Astrocyte (in vitro differentiated cells and primary cell): Measurements from ENCODE around the gene ZNF414. TPM values are rescaled to one million over a fixed set of nuclear protein-coding genes. Genes with fewer than 3 reads are reported as not detected.

Experiments used
- DNase-seq: peaks from one replicate; pipeline ENCODE4 v3.0.0-alpha.2; 2010; ENCODE audit warnings: low read depth
- FAIRE-seq: peaks from 2 replicates; lab custom pipeline; 2011; peaks lifted over from hg19 to GRCh38; lab: Jason Lieb, UNC
- H2AFZ ChIP-seq: 2 replicates; pipeline ENCODE4 v1.6.0; 2012; ENCODE audit warnings: low read depth, low read length, inconsistent platforms
- H3K27ac ChIP-seq: 2 replicates; pipeline ENCODE4 v1.5.1; 2011; ENCODE audit warnings: low read depth, low read length, inconsistent platforms
- H3K27me3 ChIP-seq: 2 replicates; pipeline ENCODE4 v1.6.0; 2011; ENCODE audit warnings: low read length, inconsistent platforms; ENCODE audit not compliant: insufficient read depth
- H3K36me3 ChIP-seq: 2 replicates; pipeline ENCODE4 v1.5.1; 2011; ENCODE audit warnings: low read length, inconsistent platforms; ENCODE audit not compliant: insufficient read depth
- H3K4me1 ChIP-seq: 2 replicates; pipeline ENCODE4 v1.5.1; 2011; ENCODE audit warnings: low read length, inconsistent platforms; ENCODE audit not compliant: insufficient read depth
- H3K4me2 ChIP-seq: 2 replicates; pipeline ENCODE4 v1.6.0; 2012; ENCODE audit warnings: low read length, inconsistent platforms
- H3K4me3 ChIP-seq: 2 replicates; pipeline ENCODE4 v1.5.1; 2011; ENCODE audit warnings: low read depth, mild to moderate bottlenecking, low read length, inconsistent platforms; ENCODE audit not compliant: insufficient read depth
- H3K79me2 ChIP-seq: 2 replicates; pipeline ENCODE4 v1.6.0; 2012; ENCODE audit warnings: mild to moderate bottlenecking, low read length, inconsistent platforms; ENCODE audit not compliant: insufficient read depth
- H3K9ac ChIP-seq: 2 replicates; pipeline ENCODE4 v1.6.0; 2012; ENCODE audit warnings: mild to moderate bottlenecking, low read length, inconsistent platforms
- H3K9me3 ChIP-seq: 2 replicates; pipeline ENCODE4 v1.5.1; 2012; ENCODE audit warnings: low read depth, mild to moderate bottlenecking, low read length, inconsistent platforms; ENCODE audit not compliant: insufficient read depth
- H4K20me1 ChIP-seq: 2 replicates; pipeline ENCODE4 v1.6.0; 2012; ENCODE audit warnings: low read length, inconsistent platforms; ENCODE audit not compliant: insufficient read depth
- H3K27ac Mint-ChIP-seq: one replicate; pipeline ENCODE4 v1.8.0; 2021; ENCODE audit warnings: mild to moderate bottlenecking, mixed read lengths; ENCODE audit not compliant: unreplicated experiment
- H3K27me3 Mint-ChIP-seq: one replicate; pipeline ENCODE4 v1.8.0; 2021; ENCODE audit warnings: low read depth, mixed read lengths; ENCODE audit not compliant: unreplicated experiment
- H3K36me3 Mint-ChIP-seq: one replicate; pipeline ENCODE4 v1.8.0; 2021; ENCODE audit warnings: low read depth, mixed read lengths; ENCODE audit not compliant: unreplicated experiment
- H3K4me1 Mint-ChIP-seq: one replicate; pipeline ENCODE4 v1.8.0; 2021; ENCODE audit warnings: low read depth, mixed read lengths; ENCODE audit not compliant: unreplicated experiment
- H3K4me3 Mint-ChIP-seq: one replicate; pipeline ENCODE4 v1.8.0; 2021; ENCODE audit warnings: mild to moderate bottlenecking, moderate library complexity, mixed read lengths; ENCODE audit not compliant: unreplicated experiment
- H3K9me3 Mint-ChIP-seq: one replicate; pipeline ENCODE4 v1.8.0; 2021; ENCODE audit warnings: mild to moderate bottlenecking, mixed read lengths; ENCODE audit not compliant: unreplicated experiment
- EZH2 ChIP-seq: IDR thresholded peaks from 2 replicates; pipeline ENCODE4 v1.6.1; 2012; ENCODE audit warnings: mild to moderate bottlenecking, low read length, inconsistent platforms; ENCODE audit not compliant: insufficient read depth
- total RNA-seq: library from RNA; stranded (reverse); gene quantifications from 2 replicates; pipeline ENCODE4 v1.2.1, GENCODE V29; 2021
- TF ChIP-seq, protein P1 (sequence below): IDR thresholded peaks from 2 replicates; pipeline ENCODE4 v1.5.1; 2011; ENCODE audit warnings: low read depth, mild to moderate bottlenecking, inconsistent platforms, low read length, moderate library complexity; ENCODE audit not compliant: insufficient read depth

The ZNF414 gene
- total RNA-seq, 1 donor from 2014 or later = 17.2 TPM

DNA sequence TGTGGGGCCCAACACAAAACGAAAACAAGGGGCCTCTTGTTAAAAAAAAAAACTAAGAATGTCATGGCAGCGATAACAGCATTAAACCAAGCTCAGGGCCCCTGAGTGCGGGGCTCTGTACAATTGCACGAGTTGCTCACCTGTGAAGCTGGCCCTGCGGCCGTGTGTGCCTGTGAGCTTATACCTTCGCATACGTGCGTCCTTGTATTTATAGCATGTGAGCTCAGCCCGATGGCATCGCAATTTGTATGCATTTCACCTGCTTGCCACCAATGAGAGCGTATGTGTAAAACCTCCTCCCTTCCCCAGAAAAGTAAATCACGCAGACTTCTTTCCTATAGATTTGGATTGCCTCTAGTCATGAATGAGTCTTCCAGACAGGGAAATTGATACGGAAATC, 52.1 kb downstream of the ZNF414 start:
- Histone ChIP-seq H3K4me3 (no peak overlapping the region), H3K36me3 (peaks cover 29% of the 10 kb centered on the region), H3K9ac (no peak overlapping the region), H3K4me2 (no peak overlapping the region), H2AFZ (no peak overlapping the region), H3K9me3 (no peaks in the 10 kb centered on the region), H4K20me1 (peaks cover 96% of the 10 kb centered on the region), H3K27me3 (no peaks in the 10 kb centered on the region), H3K27ac (no peak overlapping the region), H3K4me1 (peaks cover 32% of the 10 kb centered on the region), H3K79me2 (peaks cover 93% of the 10 kb centered on the region)
- H3K27ac Mint-ChIP-seq = no peak overlapping the region
- H3K36me3 Mint-ChIP-seq = peaks cover 18% of the 10 kb centered on the region
- H3K4me1 Mint-ChIP-seq = peaks cover 42% of the 10 kb centered on the region
- H3K9me3 Mint-ChIP-seq = peaks cover 3% of the 10 kb centered on the region
- FAIRE-seq = no peak
- H3K4me3 Mint-ChIP-seq = no peak overlapping the region
- no peaks in the 10 kb centered on the region for H3K27me3 Mint-ChIP-seq
- no peak for TF ChIP-seq EZH2
- TF ChIP-seq, protein P1, sequence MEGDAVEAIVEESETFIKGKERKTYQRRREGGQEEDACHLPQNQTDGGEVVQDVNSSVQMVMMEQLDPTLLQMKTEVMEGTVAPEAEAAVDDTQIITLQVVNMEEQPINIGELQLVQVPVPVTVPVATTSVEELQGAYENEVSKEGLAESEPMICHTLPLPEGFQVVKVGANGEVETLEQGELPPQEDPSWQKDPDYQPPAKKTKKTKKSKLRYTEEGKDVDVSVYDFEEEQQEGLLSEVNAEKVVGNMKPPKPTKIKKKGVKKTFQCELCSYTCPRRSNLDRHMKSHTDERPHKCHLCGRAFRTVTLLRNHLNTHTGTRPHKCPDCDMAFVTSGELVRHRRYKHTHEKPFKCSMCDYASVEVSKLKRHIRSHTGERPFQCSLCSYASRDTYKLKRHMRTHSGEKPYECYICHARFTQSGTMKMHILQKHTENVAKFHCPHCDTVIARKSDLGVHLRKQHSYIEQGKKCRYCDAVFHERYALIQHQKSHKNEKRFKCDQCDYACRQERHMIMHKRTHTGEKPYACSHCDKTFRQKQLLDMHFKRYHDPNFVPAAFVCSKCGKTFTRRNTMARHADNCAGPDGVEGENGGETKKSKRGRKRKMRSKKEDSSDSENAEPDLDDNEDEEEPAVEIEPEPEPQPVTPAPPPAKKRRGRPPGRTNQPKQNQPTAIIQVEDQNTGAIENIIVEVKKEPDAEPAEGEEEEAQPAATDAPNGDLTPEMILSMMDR = no peak
- DNase-seq = no peak

DNA sequence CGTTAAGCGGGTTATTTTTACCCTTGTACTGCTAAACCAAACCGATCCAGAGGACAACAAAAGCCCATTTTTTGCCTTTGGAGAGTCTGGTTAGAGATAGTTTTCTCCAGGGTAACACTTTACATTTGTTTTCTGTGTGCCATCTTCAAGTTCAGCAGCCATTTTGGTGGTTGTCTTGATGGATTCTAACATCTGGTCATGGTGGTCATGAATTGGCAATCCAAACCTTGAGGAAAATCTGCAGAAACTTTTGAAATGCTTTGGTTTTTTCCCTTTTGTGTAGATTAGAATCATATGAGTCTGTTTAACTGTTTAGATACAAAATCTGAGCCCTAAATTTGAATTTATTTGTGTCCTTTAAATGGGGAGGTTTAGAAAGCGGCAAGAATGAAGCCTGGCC, 52.6 kb downstream of the ZNF414 start:
- H3K27ac Mint-ChIP-seq = no peak overlapping the region
- peaks cover 99% of the 10 kb centered on the region for H4K20me1 ChIP-seq
- H3K9ac ChIP-seq = no peak overlapping the region
- peaks cover 21% of the 10 kb centered on the region for H3K36me3 Mint-ChIP-seq
- peaks cover 45% of the 10 kb centered on the region for H3K4me1 Mint-ChIP-seq
- TF ChIP-seq, protein P1 = no peak
- no peak for TF ChIP-seq EZH2
- FAIRE-seq (no peak), DNase-seq (no peak)
- H2AFZ ChIP-seq = no peak overlapping the region
- H3K4me3 Mint-ChIP-seq = no peak overlapping the region
- peaks cover 3% of the 10 kb centered on the region for H3K9me3 Mint-ChIP-seq
- H3K27ac ChIP-seq = no peak overlapping the region
- H3K9me3 ChIP-seq = no peaks in the 10 kb centered on the region
- no peaks in the 10 kb centered on the region for H3K27me3 ChIP-seq
- peaks cover 32% of the 10 kb centered on the region for H3K4me1 ChIP-seq
- no peak overlapping the region for H3K4me3 ChIP-seq
- H3K4me2 ChIP-seq = no peak overlapping the region
- H3K36me3 ChIP-seq = peaks cover 30% of the 10 kb centered on the region
- H3K79me2 ChIP-seq = peaks cover 95% of the 10 kb centered on the region
- H3K27me3 Mint-ChIP-seq = no peaks in the 10 kb centered on the region

DNA sequence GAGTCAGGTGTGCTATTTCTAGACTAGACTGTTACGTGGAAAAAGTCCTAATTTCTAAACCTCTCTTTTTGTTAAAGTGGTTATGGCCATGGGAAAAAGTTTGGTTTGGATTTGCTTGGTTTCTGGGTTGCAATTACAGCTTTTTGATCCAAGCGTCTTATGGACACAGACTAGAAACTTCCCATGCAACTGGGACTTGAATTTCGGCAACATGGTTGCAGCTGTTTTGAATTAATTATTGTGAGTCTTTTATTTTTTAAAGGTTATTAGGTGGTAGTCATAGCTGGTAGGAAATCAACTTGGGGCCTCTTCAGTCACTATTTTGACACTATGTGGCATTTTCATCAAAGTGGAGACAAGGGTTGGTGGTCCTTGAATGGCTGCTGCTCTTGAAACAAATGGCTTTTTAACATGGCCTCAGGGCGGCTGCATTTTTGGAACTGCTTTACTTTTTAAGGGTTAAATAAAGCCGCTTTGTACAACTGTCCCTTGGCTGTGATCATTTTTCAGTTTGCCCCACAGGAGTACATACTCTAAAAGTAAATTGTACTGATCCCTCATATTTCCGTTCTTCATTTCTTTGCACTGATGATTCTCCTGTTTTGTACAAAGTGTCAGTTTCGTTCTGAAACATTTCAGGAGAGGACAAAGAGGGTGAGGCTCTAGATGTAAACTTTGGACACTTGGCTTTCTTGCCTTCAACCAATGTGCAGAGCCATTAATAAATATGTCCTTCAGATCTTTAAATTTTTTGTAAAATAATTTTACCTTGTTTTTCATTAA, 53.3 kb downstream of the ZNF414 start:
- Histone ChIP-seq H3K4me2 (peak overlapping the region; percentile 80), H3K27me3 (no peaks in the 10 kb centered on the region), H3K4me1 (peaks cover 32% of the 10 kb centered on the region), H3K36me3 (peaks cover 34% of the 10 kb centered on the region), H4K20me1 (peaks cover 100% of the 10 kb centered on the region), H3K27ac (peak overlapping the region; percentile 78), H2AFZ (no peak overlapping the region), H3K9me3 (no peaks in the 10 kb centered on the region), H3K4me3 (no peak overlapping the region), H3K79me2 (peaks cover 96% of the 10 kb centered on the region), H3K9ac (peak overlapping the region; percentile 64)
- no peaks in the 10 kb centered on the region for H3K27me3 Mint-ChIP-seq
- FAIRE-seq (peak; percentile 26), DNase-seq (no peak)
- H3K9me3 Mint-ChIP-seq = peaks cover 3% of the 10 kb centered on the region
- H3K4me1 Mint-ChIP-seq = peaks cover 46% of the 10 kb centered on the region
- no peak for TF ChIP-seq EZH2
- TF ChIP-seq, protein P1 = no peak
- H3K4me3 Mint-ChIP-seq = peak overlapping the region; percentile 72
- H3K36me3 Mint-ChIP-seq = peaks cover 20% of the 10 kb centered on the region
- H3K27ac Mint-ChIP-seq = peak overlapping the region; percentile 89
